Esophagus squamous epithelium (tissue), 5 donors: ENCODE measurements around the gene HES1. TPM values are rescaled to one million over a fixed set of nuclear protein-coding genes. Genes with fewer than 3 reads are reported as not detected.

Experiments used
- DNase-seq: peaks from one replicate; lab custom pipeline; 2025; lab: John Stamatoyannopoulos, UW
- H3K27ac ChIP-seq, 4 donors: fragments of 200-600 bp; sonication (generic); one replicate each; pipeline ENCODE4 v1.5.1; 2016 to 2019; ENCODE audit warnings: mild to moderate bottlenecking in 1 of 4
- H3K27me3 ChIP-seq, 4 donors: fragments of 200-600 bp; sonication (generic); 1 replicate in 3 of 4; 2 replicates in 1 of 4; pipeline versions ENCODE4 v1.5.1 to v1.6.0; 2017 to 2021; ENCODE audit warnings: antibody characterized with exemption in 1 of 4
- H3K36me3 ChIP-seq, 3 donors: fragments of 200-600 bp; sonication (generic); one replicate each; pipeline ENCODE4 v1.5.1; 2016 to 2019
- H3K4me1 ChIP-seq, 3 donors: fragments of 200-600 bp; sonication (generic); one replicate each; pipeline ENCODE4 v1.5.1; 2017 to 2019
- H3K4me3 ChIP-seq, 4 donors: fragments of 200-600 bp; sonication (generic); 1 replicate in 3 of 4; 2 replicates in 1 of 4; pipeline ENCODE4 v1.5.1; 2016 to 2019; ENCODE audit warnings: mild to moderate bottlenecking in 2 of 4, moderate library complexity in 1 of 4
- H3K9me3 ChIP-seq, 3 donors: fragments of 200-600 bp; sonication (generic); one replicate each; pipeline ENCODE4 v1.5.1; 2016 to 2019
- CTCF ChIP-seq, 6 experiments: fragments of 450-650 bp in 4 of 6; fragments of 200-600 bp in 2 of 6; sonication (generic) in 2 of 6; IDR thresholded peaks; one replicate each; pipeline ENCODE4 v1.5.1; 2016 to 2019; ENCODE audit warnings: antibody characterized with exemption in 6 of 6, mild to moderate bottlenecking in 4 of 6, moderate library complexity in 4 of 6
- POLR2A ChIP-seq, 4 donors: fragments of 450-650 bp; IDR thresholded peaks; one replicate each; pipeline ENCODE4 v1.6.1; 2017; ENCODE audit warnings: antibody characterized with exemption in 4 of 4, mild to moderate bottlenecking in 4 of 4, moderate library complexity in 3 of 4
- WGBS, 2 donors: methylation state at CpG; one replicate each; pipeline ENCODE4 v1.1.5; 2018; 5-methylcytosine and 5-hydroxymethylcytosine counted together
- intact Hi-C: fragments of 100-400 bp; cut with DNase I; formaldehyde crosslinking; loops from one replicate; pipeline ENCODE4 v1.15.0; 2022
- total RNA-seq, 4 donors: library from RNA; depleted of rRNA; stranded (reverse); fragments of >200 nt; gene quantifications; one replicate each; pipeline ENCODE4 v1.1.0, GENCODE V29; 2016
- donor health status: DM: yes; HTN: yes; CAD: no.

The HES1 gene
- total RNA-seq, 4 donors from 2014 or later, result 38.6 to 92.1 (median 75.4) TPM

- H3K9me3 ChIP-seq, result no peaks in the 10 kb centered on the region
- DNase-seq, result no peak
- H3K36me3 ChIP-seq, result no peaks in the 10 kb centered on the region
- H3K27ac ChIP-seq, result no peak overlapping the region
- TF ChIP-seq POLR2A (IDR thresholded peaks at IDR 0.05) (no peak), CTCF (IDR thresholded peaks at IDR 0.05) (no peak)
- H3K4me1 ChIP-seq, result peaks cover 0 to 9% (median 6%) of the 10 kb centered on the region in 3 donors
- peaks cover 0 to 33% (median 0%) of the 10 kb centered on the region in 4 donors for H3K27me3 ChIP-seq
- WGBS, 2 donors, result 72 to 81% methylated on average over 5 of the region's 5 CpGs
- intact Hi-C loops, result no loop called here
- no peak overlapping the region for H3K4me3 ChIP-seq
Observed at GRCh38 chr3:194102436-194102835, 33.5 kb upstream of the HES1 start.

- H3K36me3 ChIP-seq, result no peaks in the 10 kb centered on the region
- intact Hi-C loops, result no loop called here
- no peaks in the 10 kb centered on the region for H3K9me3 ChIP-seq
- no peak for DNase-seq
- no peak for TF ChIP-seq CTCF (IDR thresholded peaks at IDR 0.05)
- TF ChIP-seq POLR2A (IDR thresholded peaks at IDR 0.05), result no peak
- H3K4me3 ChIP-seq, result no peak overlapping the region
- WGBS, 2 donors, result 70 to 72% methylated on average over 7 of the region's 7 CpGs
- H3K27me3 ChIP-seq, result peaks cover 0 to 33% (median 0%) of the 10 kb centered on the region in 4 donors
- H3K27ac ChIP-seq, result no peak overlapping the region
- H3K4me1 ChIP-seq, result no peaks in the 10 kb centered on the region
Observed at GRCh38 chr3:194103505-194103904, 32.4 kb upstream of the HES1 start.

GRCh38 chr3:194103983-194104751 lies 31.8 kb upstream of the HES1 start:
- TF ChIP-seq POLR2A (IDR thresholded peaks at IDR 0.05), result no peak
- TF ChIP-seq CTCF (IDR thresholded peaks at IDR 0.05), result no peak
- Histone ChIP-seq H3K4me3 (no peak overlapping the region), H3K27me3 (peaks cover 0 to 33% (median 0%) of the 10 kb centered on the region in 4 donors), H3K9me3 (no peaks in the 10 kb centered on the region), H3K36me3 (no peaks in the 10 kb centered on the region), H3K27ac (no peak overlapping the region), H3K4me1 (no peaks in the 10 kb centered on the region)
- no peak for DNase-seq
- WGBS, 2 donors, result 49 to 50% methylated on average over 3 to 4 of the region's 12 CpGs
- intact Hi-C loops, result no loop called here

- Histone ChIP-seq H3K9me3 (no peaks in the 10 kb centered on the region), H3K4me3 (no peak overlapping the region), H3K27ac (no peak overlapping the region), H3K36me3 (no peaks in the 10 kb centered on the region), H3K4me1 (no peaks in the 10 kb centered on the region), H3K27me3 (peaks cover 0 to 26% (median 0%) of the 10 kb centered on the region in 4 donors)
- TF ChIP-seq CTCF (IDR thresholded peaks at IDR 0.05), result no peak
- no peak for TF ChIP-seq POLR2A (IDR thresholded peaks at IDR 0.05)
- intact Hi-C loops, result no loop called here
- 78 to 87% methylated on average over 7 to 9 of the region's 9 CpGs for WGBS, 2 donors
- DNase-seq, result no peak
Observed at GRCh38 chr3:194105292-194105691, 30.7 kb upstream of the HES1 start.

- Histone ChIP-seq H3K27me3 (peaks cover 0 to 12% (median 0%) of the 10 kb centered on the region in 4 donors), H3K4me3 (no peak overlapping the region), H3K9me3 (no peaks in the 10 kb centered on the region), H3K36me3 (no peaks in the 10 kb centered on the region), H3K27ac (no peak overlapping the region), H3K4me1 (peaks cover 0 to 3% (median 0%) of the 10 kb centered on the region in 3 donors)
- no peak for DNase-seq
- intact Hi-C loops, result no loop called here
- WGBS, 2 donors, result 79 to 83% methylated on average over 1 of the region's 1 CpG
- TF ChIP-seq POLR2A (IDR thresholded peaks at IDR 0.05) (no peak), CTCF (IDR thresholded peaks at IDR 0.05) (no peak)
Observed at GRCh38 chr3:194107107-194107506, 28.8 kb upstream of the HES1 start.
